ENCODE data around the gene ACKR4.

The ACKR4 gene

GRCh38 chr3:132622148-132622547 is 25.1 kb downstream of the ACKR4 start:
- DNase-seq (ENCODE audit: low read depth, low spot score): no peak
- no peak for TF ChIP-seq CTCF (IDR thresholded peaks at IDR 0.05; ENCODE audit: low read depth, low read length)
- no peak overlapping the region for H3K4me3 ChIP-seq (ENCODE audit: low read depth, low read length)
- in situ Hi-C loops (cut with HindIII; ENCODE audit: low sequenced_read_pairs): no loop called here

- DNase-seq (ENCODE audit: low read depth, low spot score): no peak
- H3K4me3 ChIP-seq (ENCODE audit: low read depth, low read length): no peak overlapping the region
- in situ Hi-C loops (cut with HindIII; ENCODE audit: low sequenced_read_pairs): no loop called here
- no peak for TF ChIP-seq CTCF (IDR thresholded peaks at IDR 0.05; ENCODE audit: low read depth, low read length)
These were observed 25.7 kb downstream of the ACKR4 start for GRCh38 chr3:132622761-132623160.

- TF ChIP-seq CTCF (IDR thresholded peaks at IDR 0.05; ENCODE audit: low read depth, low read length): no peak
- H3K4me3 ChIP-seq (ENCODE audit: low read depth, low read length): no peak overlapping the region
- no peak for DNase-seq (ENCODE audit: low read depth, low spot score)
- in situ Hi-C loops (cut with HindIII; ENCODE audit: low sequenced_read_pairs): no loop called here
These were observed 26.6 kb downstream of the ACKR4 start for GRCh38 chr3:132623646-132624045.

GRCh38 chr3:132624790-132625189 is 27.7 kb downstream of the ACKR4 start:
- in situ Hi-C loops (cut with HindIII; ENCODE audit: low sequenced_read_pairs): no loop called here
- no peak for TF ChIP-seq CTCF (IDR thresholded peaks at IDR 0.05; ENCODE audit: low read depth, low read length)
- DNase-seq (ENCODE audit: low read depth, low spot score): no peak
- no peak overlapping the region for H3K4me3 ChIP-seq (ENCODE audit: low read depth, low read length)

- no peak for TF ChIP-seq CTCF (IDR thresholded peaks at IDR 0.05; ENCODE audit: low read depth, low read length)
- no peak for DNase-seq (ENCODE audit: low read depth, low spot score)
These were observed 28.5 kb downstream of the ACKR4 start for GRCh38 chr3:132625613-132626012.

GRCh38 chr3:132626955-132627354 is 29.9 kb downstream of the ACKR4 start:
- DNase-seq (ENCODE audit: low read depth, low spot score): no peak
- in situ Hi-C loops (cut with HindIII; ENCODE audit: low sequenced_read_pairs): no loop called here
- no peak overlapping the region for H3K4me3 ChIP-seq (ENCODE audit: low read depth, low read length)
- TF ChIP-seq CTCF (IDR thresholded peaks at IDR 0.05; ENCODE audit: low read depth, low read length): no peak

More at GRCh38 chr3:132625613-132626012, 28.5 kb downstream of the ACKR4 start:
- H3K4me3 ChIP-seq (ENCODE audit: low read depth, low read length): no peak overlapping the region
- in situ Hi-C loops (cut with HindIII; ENCODE audit: low sequenced_read_pairs): no loop called here

GRCh38 chr3:132628157-132628556 is 31.1 kb downstream of the ACKR4 start:
- H3K4me3 ChIP-seq (ENCODE audit: low read depth, low read length): no peak overlapping the region
- DNase-seq (ENCODE audit: low read depth, low spot score): no peak
- in situ Hi-C loops (cut with HindIII; ENCODE audit: low sequenced_read_pairs): no loop called here
- TF ChIP-seq CTCF (IDR thresholded peaks at IDR 0.05; ENCODE audit: low read depth, low read length): no peak

All from astrocyte of the spinal cord (primary cell).